Renal pelvis (tissue), 12 donors: ENCODE measurements around the gene CYP4Z1. TPM values are rescaled to one million over a fixed set of nuclear protein-coding genes. Genes with fewer than 3 reads are reported as not detected.
"Not testable (repeated sequence)": the region's sequence is repeated elsewhere in the genome, so short reads cannot be mapped to it uniquely, and the experiment has no call there.

ENCODE experiments used
- DNase-seq: peaks from one replicate; pipeline ENCODE4 v3.0.0-alpha.2; 2013
- long read RNA-seq, 16 experiments: transcript quantifications; one replicate each; lab custom pipeline, GENCODE V29; 2026
- polyA plus RNA-seq, 3 donors: library from polyadenylated mRNA; unstranded; fragments of 120-200 nt; gene quantifications; one replicate each; pipeline ENCODE4 v1.2.1, GENCODE V29; 2013; ENCODE audit not compliant: insufficient read length in 3 of 3

Gene CYP4Z1, protein sequence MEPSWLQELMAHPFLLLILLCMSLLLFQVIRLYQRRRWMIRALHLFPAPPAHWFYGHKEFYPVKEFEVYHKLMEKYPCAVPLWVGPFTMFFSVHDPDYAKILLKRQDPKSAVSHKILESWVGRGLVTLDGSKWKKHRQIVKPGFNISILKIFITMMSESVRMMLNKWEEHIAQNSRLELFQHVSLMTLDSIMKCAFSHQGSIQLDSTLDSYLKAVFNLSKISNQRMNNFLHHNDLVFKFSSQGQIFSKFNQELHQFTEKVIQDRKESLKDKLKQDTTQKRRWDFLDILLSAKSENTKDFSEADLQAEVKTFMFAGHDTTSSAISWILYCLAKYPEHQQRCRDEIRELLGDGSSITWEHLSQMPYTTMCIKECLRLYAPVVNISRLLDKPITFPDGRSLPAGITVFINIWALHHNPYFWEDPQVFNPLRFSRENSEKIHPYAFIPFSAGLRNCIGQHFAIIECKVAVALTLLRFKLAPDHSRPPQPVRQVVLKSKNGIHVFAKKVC
- under 1 TPM; 0.30 to 0.43 (median 0.42) TPM for polyA plus RNA-seq
- long read RNA-seq, donor 1 = 0 reads
- long read RNA-seq, donor 2, partial matches to known transcripts = 0 of 89 reads
- long read RNA-seq, donor 2, other reads (novel, unspliced or antisense) = 89 of 89 reads
- long read RNA-seq, donor 3, partial matches to known transcripts = 55 of 55 reads
- long read RNA-seq, donor 3, other reads (novel, unspliced or antisense) = 0 of 55 reads
- long read RNA-seq, donor 4, partial matches to known transcripts = 92 of 92 reads
- long read RNA-seq, donor 4, other reads (novel, unspliced or antisense) = 0 of 92 reads
- long read RNA-seq, donor 5 = 0 reads
- long read RNA-seq, donor 6, partial matches to known transcripts = 28 of 28 reads
- long read RNA-seq, donor 6, other reads (novel, unspliced or antisense) = 0 of 28 reads
- long read RNA-seq, donor 7 = 0 reads
- long read RNA-seq, donor 8 = 0 reads
- long read RNA-seq, donor 9, partial matches to known transcripts = 125 of 131 reads
- long read RNA-seq, donor 9, other reads (novel, unspliced or antisense) = 6 of 131 reads
- long read RNA-seq, donor 10, partial matches to known transcripts = 84 of 84 reads
- long read RNA-seq, donor 10, other reads (novel, unspliced or antisense) = 0 of 84 reads
- long read RNA-seq, donor 11, partial matches to known transcripts = 40 of 40 reads
- long read RNA-seq, donor 11, other reads (novel, unspliced or antisense) = 0 of 40 reads
- long read RNA-seq, donor 12, partial matches to known transcripts = 25 of 120 reads
- long read RNA-seq, donor 12, other reads (novel, unspliced or antisense) = 95 of 120 reads
- long read RNA-seq, donor 13 = 0 reads
- long read RNA-seq, donor 14 = 0 reads
- long read RNA-seq, donor 15 = 0 reads
- long read RNA-seq, donor 16 = 0 reads

DNA sequence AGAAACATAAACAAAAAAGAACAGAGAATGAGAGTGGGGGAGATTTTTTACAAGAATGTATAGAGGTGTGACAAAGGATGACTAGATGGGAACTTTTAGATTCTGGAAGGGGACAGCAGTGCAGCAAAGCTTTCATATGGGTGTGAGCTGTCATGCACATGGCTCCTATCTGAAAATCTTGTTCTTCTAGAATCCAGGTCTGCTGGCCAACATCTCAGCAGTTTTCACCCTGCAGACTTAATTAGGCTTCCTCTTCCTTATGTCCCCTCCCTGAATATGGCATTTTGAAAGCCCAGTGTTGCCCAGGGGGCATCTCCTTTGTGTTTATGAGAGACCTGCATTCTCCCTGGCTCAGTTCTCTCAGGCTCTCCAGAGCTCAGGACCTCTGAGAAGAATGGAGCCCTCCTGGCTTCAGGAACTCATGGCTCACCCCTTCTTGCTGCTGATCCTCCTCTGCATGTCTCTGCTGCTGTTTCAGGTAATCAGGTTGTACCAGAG lies at the start of gene CYP4Z1:
Gene CYP4Z1 (plus strand): TSS at position 135 of the 498 bp plus-strand sequence. CDS start 260 bp downstream, at position 395.
- no peak for DNase-seq

DNA sequence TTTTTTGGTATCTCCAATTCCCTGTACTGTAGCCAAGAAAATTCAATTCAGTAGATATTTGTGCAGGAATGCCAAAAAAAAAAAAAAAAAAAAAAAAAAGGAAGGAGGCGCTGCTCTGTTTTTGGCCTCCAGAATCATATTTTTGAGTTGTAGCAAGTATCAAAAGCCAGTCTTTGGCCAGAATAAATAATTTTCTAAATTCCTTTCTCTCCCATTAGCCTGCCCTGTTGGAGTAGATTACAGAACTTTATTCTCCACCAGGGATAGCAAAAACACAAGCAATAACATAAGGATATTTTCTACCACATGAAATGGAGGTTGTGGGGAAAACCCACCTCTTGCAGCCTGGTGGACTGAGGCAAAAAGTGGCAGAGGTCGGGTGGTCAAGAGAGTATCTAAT lies 46.0 kb upstream of the CYP4Z1 start:
- peak; percentile 7 for DNase-seq

DNA sequence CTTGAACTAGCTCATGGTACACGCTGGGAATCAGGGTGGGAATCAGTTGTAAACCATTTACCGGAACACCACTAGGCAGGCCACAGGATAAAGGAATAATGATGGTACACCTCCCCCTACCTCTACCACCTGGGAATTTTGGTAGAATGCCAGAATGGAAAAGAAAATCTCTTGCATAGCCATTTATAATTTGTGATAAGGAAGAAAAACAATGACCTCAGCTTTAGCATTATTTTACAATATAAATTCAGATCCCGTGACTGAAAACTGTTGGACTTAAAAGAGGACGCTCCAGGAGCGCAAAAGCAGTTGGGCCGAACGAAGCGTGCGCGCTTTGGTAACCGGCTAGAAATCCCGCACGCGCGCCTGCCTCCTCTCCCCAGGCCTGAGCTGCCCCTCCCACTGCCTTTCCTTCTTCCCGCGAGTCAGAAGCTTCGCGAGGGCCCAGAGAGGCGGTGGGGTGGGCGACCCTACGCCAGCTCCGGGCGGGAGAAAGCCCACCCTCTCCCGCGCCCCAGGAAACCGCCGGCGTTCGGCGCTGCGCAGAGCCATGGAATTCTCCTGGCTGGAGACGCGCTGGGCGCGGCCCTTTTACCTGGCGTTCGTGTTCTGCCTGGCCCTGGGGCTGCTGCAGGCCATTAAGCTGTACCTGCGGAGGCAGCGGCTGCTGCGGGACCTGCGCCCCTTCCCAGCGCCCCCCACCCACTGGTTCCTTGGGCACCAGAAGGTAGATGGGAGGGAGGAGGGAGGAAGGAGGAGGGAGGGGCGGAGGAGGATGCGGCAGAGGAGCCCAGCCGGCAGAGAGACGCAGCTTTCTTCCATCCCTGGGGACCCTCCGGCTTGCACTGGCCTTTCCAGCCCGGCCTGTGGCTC lies 43.5 kb upstream of the CYP4Z1 start, which contains the start of gene CYP4X1:
Gene CYP4X1 (plus strand): TSS at position 402 of the 873 bp plus-strand sequence. CDS start 149 bp downstream, at position 551.
- DNase-seq = peak; percentile 34

DNA sequence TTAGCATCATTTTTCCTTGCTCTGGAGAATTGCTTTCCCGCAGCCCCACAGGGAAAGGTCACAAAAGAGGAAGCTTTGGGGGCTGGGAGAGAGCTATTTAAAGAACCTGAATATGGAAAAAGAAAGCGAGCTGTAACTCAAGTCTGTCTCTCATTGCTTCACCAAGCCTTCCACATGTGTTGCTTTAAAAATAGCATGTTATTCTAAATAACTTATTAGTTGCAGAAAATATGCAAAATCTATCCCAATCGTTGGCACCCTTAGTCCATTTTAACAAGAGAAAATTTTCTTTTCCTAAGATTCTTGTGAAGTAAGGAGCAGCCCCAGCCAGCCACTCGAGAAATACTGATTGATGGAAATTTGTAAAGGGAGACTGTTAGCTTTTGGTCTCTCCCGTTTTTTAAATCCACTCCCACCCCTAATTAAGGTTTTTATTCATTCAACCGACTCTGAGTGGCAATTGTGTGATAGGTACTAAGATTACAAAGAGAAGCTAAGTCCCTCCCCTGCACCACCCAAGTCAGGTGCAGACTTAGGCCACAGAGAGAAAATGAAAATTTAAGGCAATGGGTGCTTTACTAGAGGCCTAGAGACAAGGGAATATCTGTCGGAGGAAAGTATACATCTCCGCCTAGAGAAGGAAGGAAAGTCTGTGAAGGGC lies 42.8 kb upstream of the CYP4Z1 start:
- DNase-seq = peak; percentile 29

DNA sequence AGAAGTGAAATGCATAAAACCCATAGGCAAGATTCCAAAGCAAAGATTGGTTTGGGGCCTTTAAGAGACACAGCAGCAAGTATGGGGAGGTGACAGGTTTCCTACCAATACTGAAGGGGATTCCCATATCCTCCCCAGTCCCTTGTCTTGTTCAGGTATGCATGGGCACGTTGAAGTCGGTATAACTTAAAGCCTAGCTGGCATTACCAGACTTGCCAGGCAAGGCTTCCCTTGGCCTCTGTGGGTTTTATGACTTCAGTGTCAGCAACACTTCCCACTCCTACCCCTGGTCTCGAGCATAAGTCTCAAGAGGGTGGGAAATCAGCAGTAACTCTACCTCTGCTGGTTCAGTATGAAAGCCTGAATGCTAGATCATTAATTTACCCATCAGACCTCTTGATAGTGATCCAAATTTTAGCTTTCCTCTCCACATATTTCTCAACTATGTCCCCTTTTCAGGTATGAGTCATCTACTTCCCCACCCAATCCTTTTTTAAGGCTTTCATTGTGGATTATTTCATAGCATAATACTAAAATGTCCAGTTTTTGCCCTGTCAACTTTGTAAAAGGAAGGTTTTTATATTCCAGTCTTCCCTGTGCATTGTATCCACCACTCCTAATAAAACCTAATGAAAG lies 36.7 kb upstream of the CYP4Z1 start:
- no peak for DNase-seq

DNA sequence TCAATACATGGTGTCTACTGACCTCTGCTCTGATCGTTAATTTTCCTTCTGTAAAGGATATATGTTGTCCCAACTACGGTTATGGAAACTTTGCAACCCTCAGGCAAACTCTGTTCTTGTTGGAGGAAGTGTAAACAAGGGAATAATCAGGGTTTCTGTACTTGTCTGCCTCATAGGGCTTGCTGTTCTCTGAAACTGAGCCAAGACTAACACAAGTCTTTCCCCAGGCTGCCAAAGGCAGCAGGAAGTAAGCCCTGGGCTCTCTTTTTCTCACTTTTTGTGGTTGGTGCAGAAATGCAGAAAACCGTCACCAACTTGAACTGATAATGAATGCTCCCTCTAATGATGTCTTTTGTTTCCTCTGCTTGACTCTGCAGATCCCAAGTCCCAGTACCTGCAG lies 36.0 kb upstream of the CYP4Z1 start:
- peak; percentile 36 for DNase-seq

DNA sequence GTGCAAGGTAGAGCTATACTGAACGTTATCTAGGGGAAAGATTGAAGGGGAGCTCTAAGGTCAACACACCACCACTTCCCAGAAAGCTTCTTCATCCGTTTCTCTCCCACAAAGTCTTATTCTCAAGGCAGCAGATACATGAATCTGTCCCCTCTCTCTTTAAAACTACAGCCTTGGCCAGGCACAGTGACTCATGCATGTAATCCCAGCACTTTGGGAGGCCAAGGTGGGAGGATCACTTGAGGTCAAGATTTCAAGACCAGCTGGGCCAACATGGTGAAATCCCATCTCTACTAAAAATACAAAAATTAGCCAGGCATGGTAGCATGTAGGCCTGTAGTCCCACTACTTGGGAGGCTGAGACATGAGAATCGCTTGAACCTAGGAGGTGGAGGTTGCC lies 35.4 kb upstream of the CYP4Z1 start:
- DNase-seq = no peak

DNA sequence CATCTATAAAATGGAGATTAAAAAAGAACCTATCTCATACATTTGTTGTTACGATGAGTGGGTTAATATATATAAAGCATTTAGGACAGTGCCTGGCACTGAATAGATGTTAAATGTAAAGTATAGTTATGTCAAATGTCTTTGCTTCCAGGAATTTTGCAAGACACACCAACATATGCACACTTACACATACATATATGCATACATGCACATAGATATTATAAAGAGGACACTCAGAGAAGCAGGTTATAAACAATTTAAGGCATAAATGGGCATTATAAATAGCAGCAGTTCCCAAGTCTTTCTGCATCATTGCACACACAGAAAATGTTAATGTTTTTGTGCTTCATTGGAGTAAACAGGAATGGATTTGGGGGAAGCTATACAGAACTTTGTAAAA lies 30.3 kb upstream of the CYP4Z1 start:
- DNase-seq = no peak

DNA sequence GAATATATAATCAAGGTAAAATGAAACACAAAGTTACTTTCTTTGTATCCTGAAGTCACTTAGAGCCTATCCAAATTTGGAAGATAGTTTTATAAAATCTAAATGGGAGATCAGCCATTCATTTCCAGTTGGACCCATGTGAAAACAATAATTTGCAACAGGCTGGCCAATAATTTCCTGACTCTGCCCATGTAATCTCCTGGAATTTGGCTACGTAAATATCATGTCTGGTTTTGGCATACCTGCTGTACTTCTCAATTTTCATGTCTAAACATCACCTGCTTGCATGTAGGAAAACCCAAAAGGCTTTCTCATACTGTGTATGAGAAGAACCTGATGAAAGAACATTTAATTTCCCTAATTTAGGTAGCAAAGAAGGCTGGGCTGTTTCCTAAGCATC lies 7.7 kb upstream of the CYP4Z1 start:
- DNase-seq = no peak

DNA sequence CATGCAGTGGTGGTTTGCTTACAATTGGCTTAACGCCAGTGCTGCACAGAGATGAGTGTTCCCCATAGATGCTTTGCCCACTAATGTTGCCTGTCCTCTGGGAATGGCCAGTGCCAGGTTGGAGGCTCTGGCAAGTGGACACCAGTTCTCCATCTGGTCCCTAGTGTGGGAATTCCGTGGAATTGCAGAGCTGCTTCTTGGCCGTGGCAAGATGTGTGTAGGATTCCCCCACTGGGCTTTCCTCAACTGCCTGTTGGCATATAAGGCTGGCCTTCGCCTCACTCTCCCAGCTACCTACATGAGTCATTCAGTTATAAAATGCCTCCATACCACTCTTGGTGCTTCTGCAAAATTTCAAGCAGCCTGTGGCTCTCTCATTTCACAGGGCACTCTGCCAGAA lies 2.0 kb downstream of the CYP4Z1 start:
- not testable (repeated sequence) for DNase-seq

DNA sequence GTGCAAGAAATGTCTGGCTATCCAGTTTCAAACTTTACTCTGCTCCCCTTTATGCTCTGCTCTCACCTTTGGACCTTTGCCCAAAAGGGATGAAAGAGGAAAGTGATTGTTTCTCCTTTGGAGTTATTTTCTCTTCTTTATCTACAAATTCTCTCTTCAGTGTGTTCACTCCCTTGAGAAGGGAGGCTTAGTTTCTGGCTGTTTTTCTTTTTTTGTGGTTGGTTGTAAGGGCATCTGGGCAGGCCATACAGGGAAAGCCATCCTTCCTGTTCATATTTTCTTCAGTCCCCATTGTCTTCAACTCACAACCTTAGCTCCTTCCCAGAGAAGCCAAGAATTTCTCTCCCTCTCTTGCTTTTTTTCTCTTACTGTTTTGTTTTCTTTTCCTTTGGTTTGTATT lies 2.5 kb downstream of the CYP4Z1 start:
- not testable (repeated sequence) for DNase-seq

DNA sequence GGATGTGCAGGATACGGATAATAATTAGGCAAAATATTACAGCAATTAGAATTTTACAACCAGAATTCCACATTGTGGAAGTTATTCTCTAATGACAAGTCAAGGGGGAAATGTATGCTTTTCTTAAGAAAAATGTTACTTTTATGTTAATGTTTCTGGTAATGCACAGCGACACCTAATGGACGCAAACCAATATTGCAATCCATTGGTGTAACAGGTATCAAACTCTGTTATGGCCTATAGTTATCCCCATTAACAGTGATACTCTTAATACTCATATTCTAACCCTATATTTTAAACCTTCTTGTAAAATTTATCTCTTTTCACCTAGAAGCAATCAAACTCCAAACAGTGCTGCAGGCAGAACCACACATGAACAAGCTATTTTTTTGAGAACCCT lies 22.3 kb downstream of the CYP4Z1 start:
- peak; percentile 9 for DNase-seq

DNA sequence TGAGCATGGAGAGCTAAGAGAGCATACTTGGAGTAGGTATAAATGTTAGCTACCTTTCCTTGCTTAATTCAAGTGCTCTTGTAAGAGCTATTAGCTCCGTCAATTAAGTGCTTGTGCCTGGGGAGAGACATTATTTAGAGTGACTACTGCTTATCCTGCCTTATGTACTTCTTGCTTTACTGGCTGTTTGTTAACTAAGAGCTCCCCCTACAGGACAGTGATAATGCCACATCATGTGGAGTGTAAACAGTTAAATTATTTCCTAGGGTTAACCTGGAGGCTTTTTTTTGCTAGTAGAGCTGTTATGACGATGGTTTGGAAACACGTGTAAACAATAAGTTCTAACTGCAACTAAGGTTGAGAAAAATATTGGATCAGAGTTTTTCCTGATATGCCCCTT lies 24.4 kb downstream of the CYP4Z1 start:
- DNase-seq = not testable (repeated sequence)

DNA sequence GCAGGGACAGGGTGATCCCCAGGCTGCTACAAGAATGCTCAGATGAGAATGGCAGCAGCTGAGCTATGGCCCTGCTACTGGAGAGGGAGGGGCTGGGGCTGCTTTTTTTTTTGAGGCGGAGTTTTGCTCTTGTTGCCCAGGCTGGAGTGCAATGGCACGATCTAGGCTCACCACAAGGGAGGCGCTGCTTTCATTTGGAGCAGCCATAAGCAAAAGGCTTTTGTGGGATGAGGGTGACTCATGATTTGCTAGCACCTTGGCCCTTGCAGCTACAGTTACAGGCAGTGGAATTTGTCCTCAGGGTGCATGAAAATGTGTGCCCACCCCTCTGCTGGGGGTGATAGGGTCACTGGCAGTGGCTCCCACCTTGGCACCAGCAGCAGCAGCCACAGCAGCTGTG lies 37.8 kb downstream of the CYP4Z1 start:
- DNase-seq = no peak

DNA sequence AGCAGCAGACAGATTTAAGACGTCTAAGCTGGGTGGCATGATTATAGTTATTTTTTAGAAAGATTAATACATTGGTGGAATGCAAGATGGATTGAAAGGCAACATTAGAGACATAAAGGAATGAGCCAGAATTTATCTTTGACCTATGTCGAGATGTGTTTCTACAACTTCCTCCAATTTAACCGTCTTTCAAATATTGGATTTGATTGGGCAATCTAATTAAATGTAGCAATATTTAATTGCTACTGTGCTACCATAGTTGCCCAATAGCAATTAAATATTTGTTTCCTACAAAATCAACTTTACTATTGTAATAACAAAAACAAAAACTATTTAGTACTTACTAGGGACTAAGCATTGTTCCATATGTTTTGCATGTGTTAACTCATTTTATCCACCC lies 39.8 kb downstream of the CYP4Z1 start:
- DNase-seq = no peak

DNA sequence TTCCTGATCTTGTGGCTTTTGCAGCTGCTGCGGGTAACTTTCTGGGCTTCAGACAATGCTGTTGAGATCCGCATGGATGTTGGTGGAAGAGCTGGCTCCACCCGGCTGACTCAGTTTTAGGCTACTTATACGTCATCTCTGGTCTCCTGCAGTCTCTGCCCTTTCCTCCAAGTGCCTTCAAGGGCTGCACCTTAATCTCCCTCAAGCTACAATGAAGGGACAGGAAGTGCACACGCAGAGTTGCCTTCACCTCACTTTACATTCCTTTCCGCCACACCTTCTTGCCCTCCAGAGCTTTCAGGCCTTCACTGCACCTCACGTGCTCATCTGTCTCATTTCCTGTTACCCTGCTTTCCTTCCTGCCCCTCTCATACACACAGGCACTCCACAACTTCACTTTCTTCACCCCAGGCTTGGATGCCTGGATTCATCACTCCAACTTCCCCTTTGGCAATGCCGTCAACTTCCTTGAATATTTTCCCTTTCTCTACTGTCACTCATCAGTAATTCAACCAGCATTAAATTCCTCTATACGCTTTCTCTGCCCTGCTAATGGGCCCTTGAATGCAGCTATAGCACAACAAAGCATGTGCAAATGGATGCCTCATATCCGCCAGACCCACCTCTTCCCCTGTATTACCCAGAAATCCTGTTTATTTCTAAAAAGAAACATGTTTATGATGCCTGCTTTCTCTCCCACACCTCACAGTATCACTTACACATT lies 41.0 kb downstream of the CYP4Z1 start:
- DNase-seq = not testable (repeated sequence)

DNA sequence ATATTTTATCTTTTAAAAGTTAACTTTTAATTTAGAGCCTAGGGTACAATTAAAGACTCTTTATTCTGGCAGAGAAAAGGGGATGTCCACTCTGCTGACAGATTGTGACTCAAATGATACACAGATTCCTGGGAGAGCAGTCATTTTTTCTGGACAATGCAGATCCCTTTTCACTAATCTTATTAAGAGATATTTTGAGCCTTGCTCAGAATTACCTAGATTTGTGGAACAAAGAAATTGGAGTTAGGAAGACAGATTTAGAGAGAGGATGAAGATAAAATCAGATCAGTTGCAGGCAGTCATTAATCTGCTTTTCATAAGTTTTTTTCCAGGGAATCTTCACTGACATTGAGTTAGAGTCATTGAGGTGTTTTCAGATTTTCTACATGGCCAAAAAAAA lies 42.5 kb downstream of the CYP4Z1 start:
- DNase-seq = not testable (repeated sequence)

DNA sequence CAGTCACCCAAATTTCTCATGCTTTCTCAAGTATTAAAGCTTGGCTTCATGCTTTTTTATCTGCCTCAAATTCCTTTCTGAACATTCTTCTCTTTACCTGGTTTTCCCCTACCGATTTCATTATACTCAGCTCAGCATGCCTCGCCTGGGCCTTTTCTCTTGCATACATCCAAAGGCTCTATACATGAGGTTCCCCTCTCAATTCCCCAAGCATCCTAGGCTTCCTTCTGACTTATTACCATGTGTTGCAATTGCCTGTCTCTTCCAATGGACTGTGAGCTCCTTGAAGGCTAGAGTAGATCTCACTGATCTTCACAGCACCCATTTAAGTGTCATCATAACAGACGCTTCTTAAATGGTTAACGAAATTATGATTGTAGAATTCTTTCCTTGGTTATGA lies 46.1 kb downstream of the CYP4Z1 start:
- DNase-seq = no peak

DNA sequence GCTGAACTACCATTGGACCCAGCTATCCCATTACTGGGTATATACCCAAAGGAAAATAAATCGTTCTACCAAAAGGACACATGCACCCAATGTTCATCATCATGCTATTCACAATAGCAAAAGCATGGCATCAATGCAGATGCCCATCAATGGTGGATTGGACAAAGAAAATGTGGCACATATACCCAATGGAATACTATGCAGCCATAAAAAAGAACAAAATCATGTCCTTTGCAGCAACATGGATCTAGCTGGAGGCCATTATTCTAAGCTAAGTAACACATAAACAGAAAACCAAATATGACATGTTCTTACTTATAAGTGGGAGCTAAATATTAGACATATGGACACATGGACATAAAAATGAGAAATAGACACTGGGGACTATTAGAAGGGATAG lies 54.0 kb downstream of the CYP4Z1 start:
- not testable (repeated sequence) for DNase-seq
